Lower leg skin (tissue), 4 donors: ENCODE data around the gene ATOX1. TPM values are rescaled to one million over a fixed set of nuclear protein-coding genes. Genes with fewer than 3 reads are reported as not detected.

Experiments
- DNase-seq, 2 donors: peaks; one replicate each; pipeline ENCODE4 v3.0.0-alpha.2; 2019; ENCODE audit warnings: low spot score in 2 of 2
- H3K4me3 ChIP-seq: fragments of 200-600 bp; sonication (generic); 2 replicates; pipeline ENCODE4 v1.5.1; 2017; ENCODE audit warnings: mild to moderate bottlenecking, low read depth; ENCODE audit not compliant: poor library complexity, severe bottlenecking
- CTCF ChIP-seq, 3 donors: fragments of 450-650 bp; IDR thresholded peaks; one replicate each; pipeline ENCODE4 v1.5.1; 2016; ENCODE audit warnings: antibody characterized with exemption in 3 of 3, mild to moderate bottlenecking in 3 of 3, moderate library complexity in 2 of 3
- POLR2A ChIP-seq, 2 donors: fragments of 450-650 bp; IDR thresholded peaks; one replicate each; pipeline ENCODE4 v1.6.1; 2016 to 2017; ENCODE audit warnings: antibody characterized with exemption in 2 of 2, mild to moderate bottlenecking in 1 of 2, moderate library complexity in 1 of 2
- WGBS, 2 donors: methylation state at CpG; one replicate each; pipeline ENCODE4 v1.1.5; 2018; 5-methylcytosine and 5-hydroxymethylcytosine counted together
- intact Hi-C: fragments of 100-400 bp; cut with DNase I; formaldehyde crosslinking; loops from one replicate; pipeline ENCODE4 v1.15.0; 2023; ENCODE audit warnings: low total_unique reads
- total RNA-seq, 4 donors: library from RNA; depleted of rRNA; stranded (reverse); fragments of >200 nt; gene quantifications; one replicate each; pipeline ENCODE4 v1.1.0, GENCODE V29; 2016

The ATOX1 gene
- total RNA-seq, 4 donors from 2014 or later: 65.5 to 137 (median 92.8) TPM

GRCh38 chr5:151740336-151740942 is 18.0 kb downstream of the ATOX1 start:
- 16 to 22% methylated on average over 11 of the region's 11 CpGs for WGBS, 2 donors
- intact Hi-C loops: loop anchor here (5.0 to 10.0 kb wide), 2 partner anchors 83 to 296 kb away; partner anchors contain the start of gene SLC36A1
- H3K4me3 ChIP-seq: no peak overlapping the region
- DNase-seq: peak; percentile 44 to 89
- no peak for TF ChIP-seq POLR2A (IDR thresholded peaks at IDR 0.05)
- TF ChIP-seq CTCF (IDR thresholded peaks at IDR 0.05): peak in 1 of 3 donors; percentile 52

GRCh38 chr5:151739939-151740335 is 18.5 kb downstream of the ATOX1 start:
- no peak overlapping the region for H3K4me3 ChIP-seq
- intact Hi-C loops: loop anchor here (5.0 to 10.0 kb wide), 2 partner anchors 83 to 295 kb away; partner anchors contain the start of gene SLC36A1
- no peak for DNase-seq
- TF ChIP-seq CTCF (IDR thresholded peaks at IDR 0.05): no peak
- WGBS, 2 donors: 51 to 61% methylated on average over 4 of the region's 4 CpGs

DNA sequence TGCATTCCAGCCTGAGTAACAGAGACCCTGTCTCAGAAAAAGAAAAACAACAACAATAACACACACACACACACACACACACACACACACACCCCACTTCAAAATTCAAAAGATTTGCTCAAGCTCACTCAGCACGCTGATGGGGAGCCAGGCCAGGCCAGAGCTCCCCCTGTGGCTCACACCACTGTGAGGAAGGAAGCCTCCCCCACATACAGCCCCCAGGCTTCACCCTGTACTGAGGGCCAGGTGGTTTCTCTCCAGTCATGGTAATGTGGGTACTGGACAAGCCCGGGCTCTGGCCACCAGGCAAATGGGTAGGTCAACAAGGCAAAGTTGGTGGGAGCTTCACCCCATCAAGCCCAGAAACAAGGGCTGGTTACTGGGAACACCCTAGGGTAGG is 19.0 kb downstream of the ATOX1 start:
- intact Hi-C loops: no loop called here
- TF ChIP-seq CTCF (IDR thresholded peaks at IDR 0.05): no peak
- no peak for TF ChIP-seq POLR2A (IDR thresholded peaks at IDR 0.05)
- 85 to 87% methylated on average over 2 of the region's 2 CpGs for WGBS, 2 donors
- DNase-seq: no peak
- H3K4me3 ChIP-seq: no peak overlapping the region

DNA sequence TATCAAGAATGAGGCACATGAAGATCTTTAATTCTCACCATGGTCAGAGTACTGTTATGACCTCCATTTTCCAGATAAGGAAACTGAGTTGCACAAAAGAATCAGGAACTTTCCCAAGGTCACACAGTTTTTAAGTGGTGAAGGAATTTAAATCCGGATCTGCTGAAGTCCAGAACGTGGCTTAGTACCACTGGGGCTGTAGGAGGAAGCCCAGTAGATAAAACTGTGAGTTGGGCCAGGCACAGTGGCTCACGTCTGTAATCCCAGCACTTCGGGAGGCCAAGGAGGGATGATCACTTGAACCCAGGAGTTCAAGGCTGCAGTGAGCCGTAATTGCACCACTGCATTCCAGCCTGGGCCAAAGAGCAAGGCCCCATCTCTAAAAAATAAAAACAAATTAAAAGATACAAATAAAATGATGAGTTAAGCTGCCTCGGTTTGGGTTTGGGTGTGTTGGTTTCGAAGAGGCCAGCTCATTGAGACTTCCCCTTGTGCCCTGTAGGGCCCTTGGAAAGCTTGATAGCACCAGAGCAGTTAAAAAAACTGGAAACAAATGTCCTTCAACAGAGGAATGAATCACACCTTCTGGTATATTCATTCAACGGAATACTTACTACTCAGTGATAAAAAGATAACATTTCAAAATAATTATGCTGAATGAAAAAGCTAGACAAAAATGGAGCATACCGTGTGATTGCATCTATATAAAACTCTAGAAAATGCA is 20.1 kb downstream of the ATOX1 start:
- intact Hi-C loops: no loop called here
- no peak for DNase-seq
- TF ChIP-seq CTCF (IDR thresholded peaks at IDR 0.05) (no peak), POLR2A (IDR thresholded peaks at IDR 0.05) (no peak)
- WGBS, 2 donors: 55 to 60% methylated on average over 9 of the region's 9 CpGs
- H3K4me3 ChIP-seq: no peak overlapping the region

DNA sequence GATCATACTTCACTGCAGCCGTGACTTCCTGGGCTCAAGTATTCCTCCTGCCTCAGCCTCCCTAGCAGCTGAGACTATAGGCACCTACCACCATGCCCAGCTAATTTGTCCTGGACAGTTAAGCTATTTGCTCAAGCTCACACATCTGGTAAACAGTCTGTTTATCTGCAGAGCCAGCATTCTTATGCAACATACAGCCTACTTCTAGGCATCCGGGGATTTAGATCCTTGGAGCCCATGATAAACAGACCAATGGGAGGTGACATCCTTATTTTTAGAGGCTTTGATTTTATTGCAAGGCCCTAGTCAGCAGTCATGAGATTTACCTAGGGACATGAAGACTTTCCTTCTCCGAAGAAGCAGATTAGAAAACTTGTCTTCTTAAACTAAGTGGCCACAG is 21.0 kb downstream of the ATOX1 start:
- H3K4me3 ChIP-seq: no peak overlapping the region
- DNase-seq: no peak
- TF ChIP-seq CTCF (IDR thresholded peaks at IDR 0.05): no peak
- no peak for TF ChIP-seq POLR2A (IDR thresholded peaks at IDR 0.05)
- 78 to 88% methylated on average over 3 of the region's 3 CpGs for WGBS, 2 donors
- intact Hi-C loops: no loop called here
